Activated CD4-positive, alpha-beta memory T cell treated with anti-CD3 and anti-CD28 coated beads for 36 hours (primary cell): ENCODE measurements around the gene CRTC3. TPM values are rescaled to one million over a fixed set of nuclear protein-coding genes. Genes with fewer than 3 reads are reported as not detected.

ENCODE experiments used
- CTCF ChIA-PET: fragments of 350-600 bp; sonication (Branson Sonifier 250); formaldehyde crosslinking; loops from one replicate; lab custom pipeline; 2021; ENCODE audit warnings: antibody characterized with exemption, inconsistent platforms; lab: Charles Lee
- POLR2A ChIA-PET: fragments of 350-600 bp; sonication (Branson Sonifier 250); formaldehyde crosslinking; loops from one replicate; lab custom pipeline; 2021; ENCODE audit warnings: antibody characterized with exemption; lab: Charles Lee
- DNase-seq: peaks from one replicate; pipeline ENCODE4 v3.0.0-alpha.2; 2020
- H3K27ac Mint-ChIP-seq: one replicate; pipeline ENCODE4 v1.8.0; 2021; ENCODE audit warnings: mixed read lengths
- H3K27me3 Mint-ChIP-seq: one replicate; pipeline ENCODE4 v1.8.0; 2021; ENCODE audit warnings: mixed read lengths
- H3K36me3 Mint-ChIP-seq: one replicate; pipeline ENCODE4 v1.8.0; 2021; ENCODE audit warnings: mixed read lengths
- H3K4me1 Mint-ChIP-seq: one replicate; pipeline ENCODE4 v1.8.0; 2021; ENCODE audit warnings: low read depth, mixed read lengths
- H3K4me3 Mint-ChIP-seq: one replicate; pipeline ENCODE4 v1.8.0; 2021; ENCODE audit warnings: mild to moderate bottlenecking, mixed read lengths
- H3K9me3 Mint-ChIP-seq: one replicate; pipeline ENCODE4 v1.8.0; 2021; ENCODE audit warnings: mixed read lengths
- intact Hi-C: fragments of 100-400 bp; cut with micrococcal nuclease; formaldehyde crosslinking; loops from one replicate; pipeline ENCODE4 v1.15.1; 2023
- total RNA-seq, 2 experiments: library from RNA; stranded (reverse); gene quantifications; one replicate each; pipeline ENCODE4 v1.2.3, GENCODE V29; 2021

CRTC3 gene
- total RNA-seq, 2 experiments from 2014 or later: 34.7 to 37.8 TPM

GRCh38 chr15:90594301-90594738 lies 64.6 kb downstream of the CRTC3 start:
- intact Hi-C loops: loop anchor here (1.0 to 10.0 kb wide), 5 partner anchors 20 to 177 kb away; no protein-coding TSS in a partner anchor
- Mint-ChIP-seq H3K36me3 (peaks cover 16% of the 10 kb centered on the region), H3K27me3 (no peaks in the 10 kb centered on the region), H3K27ac (peak overlapping the region; percentile 100), H3K4me1 (peaks cover 80% of the 10 kb centered on the region), H3K9me3 (no peaks in the 10 kb centered on the region), H3K4me3 (peak overlapping the region; percentile 86)
- peak; percentile 93 for DNase-seq
- CTCF ChIA-PET: interaction anchor here (1.0 to 1.7 kb wide), 4 partner anchors 50 to 293 kb away, joined by 3 to 5 read pairs (median 3); no protein-coding TSS in a partner anchor
- POLR2A ChIA-PET: interaction anchor here (0.5 to 1.2 kb wide), 7 partner anchors 9 to 447 kb away, joined by 3 to 4 read pairs (median 3); partner anchors contain the start of genes CIB1 and GDPGP1

GRCh38 chr15:90595763-90596155 lies 66.0 kb downstream of the CRTC3 start:
- Mint-ChIP-seq H3K27me3 (no peaks in the 10 kb centered on the region), H3K9me3 (no peaks in the 10 kb centered on the region), H3K36me3 (peaks cover 15% of the 10 kb centered on the region), H3K4me3 (no peak overlapping the region), H3K4me1 (peaks cover 89% of the 10 kb centered on the region), H3K27ac (peak overlapping the region; percentile 100)
- DNase-seq: no peak
- CTCF ChIA-PET: no interaction called here
- intact Hi-C loops: loop anchor here (2.0 to 10.0 kb wide), 3 partner anchors 65 to 335 kb away; no protein-coding TSS in a partner anchor
- POLR2A ChIA-PET: interaction anchor here (0.6 to 1.4 kb wide), 2 partner anchors 56 to 121 kb away, joined by 3 read pairs; no protein-coding TSS in a partner anchor

- DNase-seq: no peak
- peak overlapping the region; percentile 100 for H3K27ac Mint-ChIP-seq
- no peak overlapping the region for H3K4me3 Mint-ChIP-seq
- no peaks in the 10 kb centered on the region for H3K27me3 Mint-ChIP-seq
- no peaks in the 10 kb centered on the region for H3K9me3 Mint-ChIP-seq
- H3K36me3 Mint-ChIP-seq: peaks cover 15% of the 10 kb centered on the region
- CTCF ChIA-PET: no interaction called here
- POLR2A ChIA-PET: interaction anchor here (1.4 kb wide), 1 partner anchor 57 kb away, joined by 3 read pairs; no protein-coding TSS in a partner anchor
- intact Hi-C loops: loop anchor here (2.0 to 10.0 kb wide), 3 partner anchors 66 to 334 kb away; no protein-coding TSS in a partner anchor
- peaks cover 86% of the 10 kb centered on the region for H3K4me1 Mint-ChIP-seq
Observed at GRCh38 chr15:90596943-90597342, 67.2 kb downstream of the CRTC3 start.

GRCh38 chr15:90597577-90597976 lies 67.9 kb downstream of the CRTC3 start:
- Mint-ChIP-seq H3K27me3 (no peaks in the 10 kb centered on the region), H3K4me1 (peaks cover 80% of the 10 kb centered on the region), H3K4me3 (peak overlapping the region; percentile 31), H3K27ac (peak overlapping the region; percentile 100), H3K36me3 (peaks cover 18% of the 10 kb centered on the region), H3K9me3 (no peaks in the 10 kb centered on the region)
- POLR2A ChIA-PET: no interaction called here
- DNase-seq: no peak
- intact Hi-C loops: loop anchor here (2.0 to 10.0 kb wide), 3 partner anchors 67 to 333 kb away; no protein-coding TSS in a partner anchor
- CTCF ChIA-PET: interaction anchor here (0.8 to 1.0 kb wide), 3 partner anchors 10 to 334 kb away, joined by 3 read pairs; no protein-coding TSS in a partner anchor

- Mint-ChIP-seq H3K27ac (peak overlapping the region; percentile 100), H3K9me3 (no peaks in the 10 kb centered on the region), H3K27me3 (no peaks in the 10 kb centered on the region), H3K4me1 (peaks cover 75% of the 10 kb centered on the region), H3K36me3 (peaks cover 18% of the 10 kb centered on the region), H3K4me3 (peak overlapping the region; percentile 31)
- intact Hi-C loops: loop anchor here (10.0 kb wide), 1 partner anchor 87 kb away; no protein-coding TSS in a partner anchor
- ChIA-PET CTCF (interaction anchor here (0.8 to 1.0 kb wide), 3 partner anchors 10 to 333 kb away, joined by 3 read pairs; no protein-coding TSS in a partner anchor), POLR2A (interaction anchor here (1.0 kb wide), 1 partner anchor 68 kb away, joined by 4 read pairs; the partner anchor contains the start of gene CRTC3)
- DNase-seq: peak; percentile 41
Observed at GRCh38 chr15:90598031-90598577, 68.4 kb downstream of the CRTC3 start.

GRCh38 chr15:90598679-90599078 lies 69.0 kb downstream of the CRTC3 start:
- ChIA-PET CTCF (interaction anchor here (1.0 to 1.1 kb wide), 2 partner anchors 9 to 59 kb away, joined by 3 read pairs; no protein-coding TSS in a partner anchor), POLR2A (interaction anchor here (1.0 kb wide), 1 partner anchor 69 kb away, joined by 4 read pairs; the partner anchor contains the start of gene CRTC3)
- peaks cover 18% of the 10 kb centered on the region for H3K36me3 Mint-ChIP-seq
- intact Hi-C loops: loop anchor here (10.0 kb wide), 1 partner anchor 86 kb away; no protein-coding TSS in a partner anchor
- H3K27me3 Mint-ChIP-seq: no peaks in the 10 kb centered on the region
- no peak for DNase-seq
- peaks cover 73% of the 10 kb centered on the region for H3K4me1 Mint-ChIP-seq
- H3K9me3 Mint-ChIP-seq: no peaks in the 10 kb centered on the region
- H3K4me3 Mint-ChIP-seq: no peak overlapping the region
- H3K27ac Mint-ChIP-seq: peak overlapping the region; percentile 100

- no peak overlapping the region for H3K4me3 Mint-ChIP-seq
- POLR2A ChIA-PET: interaction anchor here (1.0 kb wide), 1 partner anchor 69 kb away, joined by 4 read pairs; the partner anchor contains the start of gene CRTC3
- H3K4me1 Mint-ChIP-seq: peaks cover 73% of the 10 kb centered on the region
- H3K36me3 Mint-ChIP-seq: peaks cover 20% of the 10 kb centered on the region
- no peaks in the 10 kb centered on the region for H3K9me3 Mint-ChIP-seq
- no peaks in the 10 kb centered on the region for H3K27me3 Mint-ChIP-seq
- intact Hi-C loops: loop anchor here (10.0 kb wide), 1 partner anchor 86 kb away; no protein-coding TSS in a partner anchor
- peak overlapping the region; percentile 100 for H3K27ac Mint-ChIP-seq
- DNase-seq: no peak
- CTCF ChIA-PET: interaction anchor here (1.1 kb wide), 1 partner anchor 60 kb away, joined by 3 read pairs; no protein-coding TSS in a partner anchor
Observed at GRCh38 chr15:90599116-90599515, 69.4 kb downstream of the CRTC3 start.

GRCh38 chr15:90599644-90600043 lies 69.9 kb downstream of the CRTC3 start:
- Mint-ChIP-seq H3K9me3 (no peaks in the 10 kb centered on the region), H3K4me1 (peaks cover 72% of the 10 kb centered on the region), H3K36me3 (peaks cover 24% of the 10 kb centered on the region), H3K27me3 (no peaks in the 10 kb centered on the region), H3K4me3 (peak overlapping the region; percentile 9), H3K27ac (peak overlapping the region; percentile 100)
- ChIA-PET POLR2A (no interaction called here), CTCF (interaction anchor here (1.1 to 1.2 kb wide), 2 partner anchors 60 to 279 kb away, joined by 3 read pairs; no protein-coding TSS in a partner anchor)
- intact Hi-C loops: loop anchor here (10.0 kb wide), 1 partner anchor 85 kb away; no protein-coding TSS in a partner anchor
- no peak for DNase-seq

- ChIA-PET POLR2A (no interaction called here), CTCF (interaction anchor here (1.2 kb wide), 1 partner anchor 280 kb away, joined by 3 read pairs; no protein-coding TSS in a partner anchor)
- Mint-ChIP-seq H3K36me3 (peaks cover 17% of the 10 kb centered on the region), H3K27me3 (no peaks in the 10 kb centered on the region), H3K4me1 (peaks cover 60% of the 10 kb centered on the region), H3K27ac (no peak overlapping the region), H3K4me3 (no peak overlapping the region), H3K9me3 (no peaks in the 10 kb centered on the region)
- intact Hi-C loops: no loop called here
- no peak for DNase-seq
Observed at GRCh38 chr15:90600954-90601353, 71.2 kb downstream of the CRTC3 start.

GRCh38 chr15:90603893-90604292 lies 74.2 kb downstream of the CRTC3 start:
- ChIA-PET POLR2A (interaction anchor here (0.6 kb wide), 1 partner anchor 74 kb away, joined by 3 read pairs; no protein-coding TSS in a partner anchor), CTCF (interaction anchor here (0.9 to 2.4 kb wide), 14 partner anchors 10 to 284 kb away, joined by 3 to 8 read pairs (median 5); no protein-coding TSS in a partner anchor)
- Mint-ChIP-seq H3K27ac (no peak overlapping the region), H3K4me3 (no peak overlapping the region), H3K36me3 (peaks cover 19% of the 10 kb centered on the region), H3K4me1 (peaks cover 31% of the 10 kb centered on the region), H3K9me3 (no peaks in the 10 kb centered on the region), H3K27me3 (no peaks in the 10 kb centered on the region)
- intact Hi-C loops: no loop called here
- peak; percentile 74 for DNase-seq

GRCh38 chr15:90606641-90607040 lies 76.9 kb downstream of the CRTC3 start:
- Mint-ChIP-seq H3K27ac (no peak overlapping the region), H3K36me3 (peaks cover 18% of the 10 kb centered on the region), H3K27me3 (no peaks in the 10 kb centered on the region), H3K9me3 (no peaks in the 10 kb centered on the region), H3K4me3 (no peak overlapping the region), H3K4me1 (peaks cover 14% of the 10 kb centered on the region)
- CTCF ChIA-PET: interaction anchor here (1.0 kb wide), 1 partner anchor 314 kb away, joined by 3 read pairs; no protein-coding TSS in a partner anchor
- no peak for DNase-seq
- intact Hi-C loops: no loop called here
- POLR2A ChIA-PET: no interaction called here
